Ovary (tissue), 9 donors: ENCODE measurements around the gene COBL. TPM values are rescaled to one million over a fixed set of nuclear protein-coding genes. Genes with fewer than 3 reads are reported as not detected.

Experiments used
- DNase-seq, 5 donors: peaks; one replicate each; pipeline ENCODE4 v3.0.0-alpha.2; 2019 to 2020
- H3K27ac ChIP-seq, 2 donors: fragments of 200-600 bp; one replicate each; pipeline versions ENCODE4 v1.5.1 to v1.8.0; 2019 to 2022
- H3K27me3 ChIP-seq: fragments of 200-600 bp; one replicate; pipeline ENCODE4 v1.8.0; 2022
- H3K36me3 ChIP-seq: fragments of 200-600 bp; sonication (generic); one replicate; pipeline ENCODE4 v1.5.1; 2019
- H3K4me1 ChIP-seq: one replicate; pipeline ENCODE4 v1.8.1; 2013; ENCODE audit warnings: mild to moderate bottlenecking, moderate library complexity; ENCODE audit not compliant: insufficient read depth
- H3K4me3 ChIP-seq: fragments of 200-600 bp; sonication (generic); one replicate; pipeline ENCODE4 v1.5.1; 2017
- H3K9me3 ChIP-seq, 2 donors: fragments of 200-600 bp in 1 of 2; sonication (generic) in 1 of 2; one replicate each; pipeline versions ENCODE4 v1.5.1 to v1.8.1; 2013 to 2019; ENCODE audit warnings: mild to moderate bottlenecking in 1 of 2, moderate library complexity in 1 of 2
- EP300 ChIP-seq: sonication (generic); formaldehyde crosslinking; IDR thresholded peaks from one replicate; pipeline ENCODE4 v1.6.1; 2017; ENCODE audit warnings: antibody characterized with exemption
- POLR2A ChIP-seq: fragments of 450-650 bp; IDR thresholded peaks from one replicate; pipeline ENCODE4 v1.6.1; 2017; ENCODE audit warnings: antibody characterized with exemption, mild to moderate bottlenecking, moderate library complexity
- WGBS, 3 donors: extraction: QIAGEN DNeasy Blood & Tissue Kit in 1 of 3; methylation state at CpG; one replicate each; pipeline versions ENCODE4 v1.1.5 to v1.1.7; 2013 to 2017; 5-methylcytosine and 5-hydroxymethylcytosine counted together
- intact Hi-C, 4 donors: fragments of 100-400 bp; cut with DNase I; formaldehyde crosslinking; loops; one replicate each; pipeline versions ENCODE4 v1.11.0 to v1.15.1; 2022 to 2023
- polyA plus RNA-seq, 2 donors: library from polyadenylated mRNA; stranded (reverse); fragments of 200-250 nt in 1 of 2; fragments of 350-450 nt in 1 of 2; fragmentation: Illumina TruSeq in 1 of 2; extraction: RNeasy Lipid Tissue Mini Kit (QIAGEN cat#74804) in 1 of 2; gene quantifications; one replicate each; pipeline ENCODE4 v1.2.3, GENCODE V29; 2013 to 2014
- total RNA-seq, 7 donors: library from RNA; depleted of rRNA in 2 of 7; stranded (reverse); fragments of >200 nt in 2 of 7; fragmentation: NEBNext Ultra II Directional in 3 of 7; extraction: Animal tissue kit (Norgen Biotek cat#: 25700) in 3 of 7; gene quantifications; one replicate each; pipeline versions ENCODE4 v1.1.0 to v1.2.4, GENCODE V29; 2016 to 2023
- TF ChIP-seq, protein P1 (sequence below), 3 donors: fragments of 450-650 bp in 2 of 3; fragments of 200-600 bp in 1 of 3; IDR thresholded peaks; one replicate each; pipeline versions ENCODE4 v1.5.1 to v1.8.0; 2016 to 2022; ENCODE audit warnings: antibody characterized with exemption in 3 of 3, mild to moderate bottlenecking in 1 of 3
- donor health status: DM: no; HTN: no; CAD: no; lungs with moderate emphysema.
- donor health status: DM: no; HTN: no; CAD: no.
- donor health status: Bipolar disorder and iron deficiency.
- donor health status: DM: yes; HTN: yes; CAD: no.
- donor health status: DM: no; HTN: no; CAD: no.
- donor health status: DM: yes; HTN: yes; CAD: no.

COBL gene
- total and polyA plus RNA-seq, 9 donors: 0.87 to 33.4 (median 3.9) TPM

DNA sequence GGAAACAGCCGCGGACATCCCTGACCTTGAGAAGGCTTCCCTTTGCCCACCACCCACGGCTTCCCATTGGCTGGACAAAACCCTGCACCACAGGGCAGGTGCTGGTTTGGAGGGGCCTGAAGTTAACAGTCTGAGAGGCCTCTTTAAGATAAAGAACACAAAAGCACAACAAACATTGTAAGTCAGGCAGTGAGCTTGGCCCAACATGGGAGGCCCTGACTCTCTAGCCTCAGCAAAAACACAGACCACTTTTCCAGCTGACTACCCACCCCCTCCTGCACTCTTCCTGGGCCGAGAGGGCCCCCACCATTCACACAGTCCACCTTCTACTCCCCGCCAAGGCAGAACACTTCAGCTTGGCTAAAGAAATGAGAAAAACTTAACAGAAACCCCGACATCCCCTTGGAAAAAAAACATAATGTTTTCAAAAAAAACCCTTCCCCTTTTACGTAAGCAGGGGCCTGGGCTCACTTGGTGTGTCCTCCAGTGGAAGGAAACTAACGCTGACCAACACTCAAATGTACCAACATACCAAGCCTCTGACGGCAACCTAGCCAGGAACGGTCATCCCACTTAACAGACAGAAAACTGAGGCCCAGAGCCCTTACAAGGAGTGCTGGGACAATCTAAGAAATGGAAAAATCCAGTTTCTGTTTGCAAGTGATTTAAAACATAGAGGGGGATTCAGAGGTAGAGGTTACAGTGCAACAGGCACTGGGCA, 80.9 kb downstream of the COBL start:
- no peaks in the 10 kb centered on the region for H3K27me3 ChIP-seq
- intact Hi-C loops: no loop called here
- DNase-seq: no peak
- H3K36me3 ChIP-seq: no peaks in the 10 kb centered on the region
- 37 to 52% (median 44%) methylated on average over 10 of the region's 10 CpGs for WGBS, 3 donors
- no peak overlapping the region for H3K4me3 ChIP-seq
- no peak for TF ChIP-seq POLR2A
- TF ChIP-seq, protein P1, sequence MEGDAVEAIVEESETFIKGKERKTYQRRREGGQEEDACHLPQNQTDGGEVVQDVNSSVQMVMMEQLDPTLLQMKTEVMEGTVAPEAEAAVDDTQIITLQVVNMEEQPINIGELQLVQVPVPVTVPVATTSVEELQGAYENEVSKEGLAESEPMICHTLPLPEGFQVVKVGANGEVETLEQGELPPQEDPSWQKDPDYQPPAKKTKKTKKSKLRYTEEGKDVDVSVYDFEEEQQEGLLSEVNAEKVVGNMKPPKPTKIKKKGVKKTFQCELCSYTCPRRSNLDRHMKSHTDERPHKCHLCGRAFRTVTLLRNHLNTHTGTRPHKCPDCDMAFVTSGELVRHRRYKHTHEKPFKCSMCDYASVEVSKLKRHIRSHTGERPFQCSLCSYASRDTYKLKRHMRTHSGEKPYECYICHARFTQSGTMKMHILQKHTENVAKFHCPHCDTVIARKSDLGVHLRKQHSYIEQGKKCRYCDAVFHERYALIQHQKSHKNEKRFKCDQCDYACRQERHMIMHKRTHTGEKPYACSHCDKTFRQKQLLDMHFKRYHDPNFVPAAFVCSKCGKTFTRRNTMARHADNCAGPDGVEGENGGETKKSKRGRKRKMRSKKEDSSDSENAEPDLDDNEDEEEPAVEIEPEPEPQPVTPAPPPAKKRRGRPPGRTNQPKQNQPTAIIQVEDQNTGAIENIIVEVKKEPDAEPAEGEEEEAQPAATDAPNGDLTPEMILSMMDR (IDR thresholded peaks at IDR 0.05): no peak
- no peak for TF ChIP-seq EP300
- H3K27ac ChIP-seq: no peak overlapping the region
- H3K9me3 ChIP-seq: no peaks in the 10 kb centered on the region
- no peaks in the 10 kb centered on the region for H3K4me1 ChIP-seq

DNA sequence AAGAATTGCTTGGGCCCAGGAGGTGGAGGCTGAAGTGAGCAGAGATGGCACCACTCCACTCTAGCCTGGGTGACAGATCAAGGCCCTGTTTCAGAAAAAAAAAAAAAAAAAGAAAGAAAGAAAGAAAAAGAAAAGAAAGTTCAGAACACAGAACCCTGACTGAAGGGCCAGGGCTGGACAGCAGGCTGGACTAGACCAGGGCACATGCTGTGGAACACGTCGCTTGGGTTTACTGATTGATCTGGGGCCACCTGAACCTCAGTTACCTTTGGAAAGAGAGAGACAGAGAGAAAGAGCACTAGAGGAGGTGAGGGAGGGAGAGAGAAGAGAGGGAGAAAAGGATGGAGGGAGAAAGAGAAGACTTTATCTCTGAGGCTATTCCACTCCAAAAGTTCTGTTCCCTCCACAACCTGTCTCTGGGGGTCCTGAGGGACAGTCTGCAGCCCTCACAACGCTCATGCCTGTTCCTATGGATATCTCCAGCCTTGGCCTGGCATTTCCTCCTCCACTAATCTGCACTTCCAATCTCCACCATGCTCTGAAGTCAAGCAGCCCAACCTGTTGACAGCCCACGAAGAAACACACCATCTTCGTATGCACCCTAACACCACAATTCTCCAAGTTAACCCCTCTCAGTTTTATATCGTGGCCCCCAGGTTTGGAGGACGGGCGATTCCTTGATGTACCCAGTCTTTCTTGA, 81.8 kb downstream of the COBL start:
- H3K4me1 ChIP-seq: no peaks in the 10 kb centered on the region
- TF ChIP-seq POLR2A (no peak), EP300 (no peak)
- intact Hi-C loops: no loop called here
- no peak for DNase-seq
- H3K36me3 ChIP-seq: no peaks in the 10 kb centered on the region
- H3K27ac ChIP-seq: no peak overlapping the region
- no peaks in the 10 kb centered on the region for H3K9me3 ChIP-seq
- WGBS, 3 donors: 89 to 90% (median 90%) methylated on average over 8 of the region's 8 CpGs
- no peaks in the 10 kb centered on the region for H3K27me3 ChIP-seq
- no peak overlapping the region for H3K4me3 ChIP-seq

DNA sequence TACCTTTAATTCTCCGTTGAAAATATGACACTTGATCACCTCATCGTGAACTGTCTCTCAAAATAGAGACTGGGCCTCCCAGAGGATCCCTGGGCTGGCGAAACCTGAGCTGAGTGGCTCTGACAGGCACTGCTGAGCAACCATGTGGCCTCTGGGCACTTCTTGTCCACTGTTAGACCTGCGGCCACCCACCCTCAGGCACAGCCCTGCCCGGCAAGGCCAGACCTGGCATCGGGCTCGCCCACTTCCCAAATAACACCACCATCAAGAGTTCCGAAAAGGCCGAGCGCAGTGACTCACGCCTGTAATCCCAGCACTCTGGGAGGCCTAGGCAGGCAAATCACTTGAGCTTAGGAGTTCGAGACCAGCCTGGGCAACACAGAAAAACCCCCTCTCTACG, 82.5 kb downstream of the COBL start:
- H3K27me3 ChIP-seq: no peaks in the 10 kb centered on the region
- H3K27ac ChIP-seq: no peak overlapping the region
- no peak overlapping the region for H3K4me3 ChIP-seq
- H3K9me3 ChIP-seq: no peaks in the 10 kb centered on the region
- TF ChIP-seq, protein P1 (IDR thresholded peaks at IDR 0.05): no peak
- no peak for TF ChIP-seq POLR2A
- TF ChIP-seq EP300: no peak
- DNase-seq: no peak
- WGBS, 3 donors: 93 to 94% (median 94%) methylated on average over 13 of the region's 13 CpGs
- no peaks in the 10 kb centered on the region for H3K36me3 ChIP-seq
- no peaks in the 10 kb centered on the region for H3K4me1 ChIP-seq
- intact Hi-C loops: no loop called here

DNA sequence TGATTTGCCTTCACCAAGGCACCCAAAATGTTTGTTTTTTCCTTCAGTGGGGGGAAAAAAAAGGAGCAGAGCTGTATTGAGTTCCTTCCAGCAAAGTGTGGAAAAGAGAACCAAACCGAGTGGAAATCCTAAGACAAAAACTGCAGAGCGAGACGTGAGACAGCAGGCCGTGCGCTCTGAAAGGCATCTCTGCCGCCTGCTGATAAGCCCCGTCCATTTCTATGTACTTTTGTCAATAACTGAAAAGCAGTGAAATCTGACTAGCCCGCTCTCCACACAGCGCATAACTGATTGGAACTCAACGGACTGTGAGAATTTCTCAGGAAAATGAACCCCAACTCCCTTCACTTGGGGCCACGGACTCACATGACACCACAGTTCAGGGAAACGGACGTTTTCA, 83.2 kb downstream of the COBL start:
- Histone ChIP-seq H3K27ac (no peak overlapping the region), H3K27me3 (no peaks in the 10 kb centered on the region), H3K36me3 (no peaks in the 10 kb centered on the region), H3K9me3 (no peaks in the 10 kb centered on the region), H3K4me1 (no peaks in the 10 kb centered on the region), H3K4me3 (no peak overlapping the region)
- 73 to 79% (median 76%) methylated on average over 13 of the region's 13 CpGs for WGBS, 3 donors
- intact Hi-C loops: no loop called here
- no peak for DNase-seq
- TF ChIP-seq, protein P1 (IDR thresholded peaks at IDR 0.05): no peak
- TF ChIP-seq EP300 (no peak), POLR2A (no peak)

DNA sequence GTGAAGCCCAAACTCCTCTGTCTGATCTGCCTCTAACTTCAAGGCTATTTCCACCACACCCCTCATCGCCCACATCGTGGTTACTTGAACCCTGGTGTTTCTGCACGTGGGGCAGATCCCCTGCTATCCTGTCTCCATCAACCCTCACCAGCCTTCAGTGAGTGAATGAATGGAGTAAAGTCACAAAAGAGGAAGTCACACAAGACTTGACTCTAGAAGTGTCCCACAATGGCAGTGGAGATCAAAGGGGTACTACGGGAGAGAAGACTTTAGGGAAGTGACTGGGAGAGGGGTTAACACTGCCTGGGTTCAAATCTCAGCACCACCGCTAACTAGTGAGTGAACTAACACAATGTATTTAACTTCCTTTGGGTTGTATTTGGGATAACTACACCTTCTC, 85.9 kb downstream of the COBL start:
- Histone ChIP-seq H3K9me3 (no peaks in the 10 kb centered on the region), H3K27ac (no peak overlapping the region), H3K27me3 (no peaks in the 10 kb centered on the region), H3K4me1 (no peaks in the 10 kb centered on the region), H3K4me3 (no peak overlapping the region), H3K36me3 (no peaks in the 10 kb centered on the region)
- intact Hi-C loops: no loop called here
- WGBS, 3 donors: 78 to 87% (median 82%) methylated on average over 5 of the region's 5 CpGs
- TF ChIP-seq EP300 (no peak), POLR2A (no peak)
- TF ChIP-seq, protein P1 (IDR thresholded peaks at IDR 0.05): no peak
- DNase-seq: no peak
